H4 (cell line): ENCODE results near the gene TRIM40. TPM values are rescaled to one million over a fixed set of nuclear protein-coding genes. Genes with fewer than 3 reads are reported as not detected.
"Not testable (repeated sequence)": the region's sequence is repeated elsewhere in the genome, so short reads cannot be mapped to it uniquely, and the experiment has no call there.

Source experiments
- DNase-seq: peaks from one replicate; pipeline ENCODE4 v3.0.0-alpha.2; 2015; ENCODE audit warnings: low spot score
- total RNA-seq: library from RNA; depleted of rRNA; stranded (reverse); fragments of >200 nt; shearing (Covaris generic); gene quantifications from 2 replicates; pipeline ENCODE4 v1.2.3, GENCODE V29; 2014

Gene TRIM40
- total RNA-seq, 1 experiment from 2014 or later, result not detected

- no peak for DNase-seq
Observed at GRCh38 chr6:30113003-30113759, 22.8 kb upstream of the TRIM40 start, which contains the start of gene TRIM31. Gene TRIM31 (minus strand): TSS chr6:30113090. CDS start chr6:30112805, 285 bp downstream.

DNA sequence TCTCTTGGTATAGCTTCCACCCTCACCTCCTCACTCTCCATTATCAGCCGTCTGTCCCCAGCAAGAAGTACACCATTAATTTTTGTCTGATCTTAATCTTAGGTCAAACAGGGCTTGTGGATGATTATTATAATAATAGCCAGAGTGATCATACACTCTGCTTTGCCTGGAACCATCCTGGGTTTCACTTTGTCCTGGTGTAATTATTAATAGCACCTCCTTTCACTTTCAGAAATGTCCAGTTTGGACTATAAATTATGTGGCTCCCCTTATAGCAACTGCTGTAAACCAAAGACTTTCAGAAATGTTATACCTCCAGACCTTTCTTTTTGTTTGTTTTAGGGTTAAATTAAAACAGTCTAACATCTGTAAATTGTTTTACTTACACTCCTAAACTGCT, 22.1 kb upstream of the TRIM40 start:
- DNase-seq, result no peak

GRCh38 chr6:30116724-30117123, 19.2 kb upstream of the TRIM40 start:
- no peak for DNase-seq

- DNase-seq, result not testable (repeated sequence)
Observed at GRCh38 chr6:30118691-30119090, 17.2 kb upstream of the TRIM40 start.

GRCh38 chr6:30121446-30122366, 14.2 kb upstream of the TRIM40 start:
- DNase-seq, result no peak

- no peak for DNase-seq
Observed at GRCh38 chr6:30122515-30122914, 13.4 kb upstream of the TRIM40 start.

GRCh38 chr6:30127238-30128093, 8.5 kb upstream of the TRIM40 start:
- DNase-seq, result no peak

DNA sequence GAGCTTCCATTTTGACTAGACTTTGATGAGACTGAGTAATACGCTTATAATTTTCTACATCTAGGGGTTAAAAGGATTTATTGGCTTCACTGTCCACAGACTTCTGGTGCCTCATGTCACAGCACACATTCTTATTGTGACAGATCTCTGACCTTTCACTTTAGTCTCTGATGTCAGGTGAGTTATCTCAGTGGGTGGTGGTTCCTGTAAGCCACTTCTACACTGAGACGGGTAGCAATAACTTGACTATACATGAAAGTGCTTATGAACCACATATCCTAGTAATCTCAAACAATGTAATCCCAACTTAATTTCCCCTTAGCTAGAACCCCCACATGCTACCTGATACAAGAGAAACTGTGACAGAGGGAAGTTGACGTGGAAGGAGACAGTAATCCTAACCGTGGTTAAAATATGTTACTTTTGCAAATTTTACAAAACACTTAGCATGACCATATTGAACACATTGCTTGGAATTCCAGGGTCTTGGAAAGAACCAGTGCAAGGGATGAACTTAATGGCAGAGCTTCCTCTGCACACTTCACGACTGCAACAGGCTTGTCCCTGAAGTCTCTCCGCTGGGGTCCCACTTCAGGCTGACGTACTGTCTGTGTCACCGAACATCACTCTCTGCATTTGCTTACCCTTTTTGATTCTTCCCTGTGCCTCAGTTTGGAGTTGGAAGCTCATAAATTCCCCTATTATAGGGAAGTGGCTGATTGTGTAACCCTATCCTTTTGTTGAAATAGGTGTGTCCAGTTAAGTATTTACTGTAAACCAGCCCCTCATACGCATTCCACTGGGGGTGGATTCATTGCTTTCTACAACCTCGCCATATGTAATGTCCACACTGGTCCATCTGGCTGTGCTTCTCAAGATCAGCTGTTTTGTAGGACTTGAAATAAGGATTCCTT, 6.4 kb upstream of the TRIM40 start:
- peak; percentile 32 for DNase-seq

DNA sequence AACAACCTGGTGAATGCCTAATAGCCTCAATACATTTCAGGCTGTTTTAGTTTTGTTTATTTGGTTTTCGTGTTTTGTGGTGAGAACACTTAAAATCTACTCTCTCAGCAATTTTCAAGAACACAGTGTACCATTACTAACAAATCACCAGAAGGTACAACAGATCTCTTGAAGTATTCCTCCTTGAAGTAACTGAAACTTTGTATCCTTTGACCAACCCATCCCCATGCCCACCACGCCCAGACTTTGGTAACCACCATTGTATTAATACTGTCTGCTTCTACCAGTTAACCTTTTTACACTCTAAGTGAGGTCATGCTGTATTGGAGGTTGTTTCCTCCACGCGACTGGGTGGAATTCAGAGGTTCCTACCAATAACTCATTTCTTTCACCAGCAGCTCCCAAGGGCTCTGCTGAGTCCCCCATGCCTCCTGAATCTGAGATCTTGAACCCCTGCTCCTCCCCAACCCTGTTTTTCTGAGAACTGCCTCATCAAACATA, 5.7 kb upstream of the TRIM40 start:
- no peak for DNase-seq

- peak; percentile 90 for DNase-seq
Observed at GRCh38 chr6:30130887-30131862, 4.8 kb upstream of the TRIM40 start.

- no peak for DNase-seq
Observed at GRCh38 chr6:30131947-30132497, 3.9 kb upstream of the TRIM40 start.

DNA sequence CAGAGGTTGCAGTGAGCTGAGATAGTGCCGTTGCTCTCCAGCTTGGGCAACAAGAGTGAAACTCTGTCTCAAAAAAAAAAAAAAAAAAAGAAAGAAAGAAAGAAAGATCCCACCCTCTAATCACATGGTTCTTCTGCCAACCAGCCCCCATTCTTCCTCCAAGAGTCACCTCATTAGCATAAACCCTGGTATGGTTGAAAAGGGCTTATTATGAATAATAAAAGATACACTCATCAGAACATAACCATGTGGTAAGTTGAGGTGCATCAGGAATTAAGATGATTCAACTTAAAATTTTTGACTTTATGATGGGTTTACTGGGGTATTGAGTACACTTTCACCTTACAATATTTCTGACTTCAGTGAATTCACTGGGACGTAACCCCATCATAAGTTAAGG, 793 bp upstream of the TRIM40 start:
- no peak for DNase-seq

DNA sequence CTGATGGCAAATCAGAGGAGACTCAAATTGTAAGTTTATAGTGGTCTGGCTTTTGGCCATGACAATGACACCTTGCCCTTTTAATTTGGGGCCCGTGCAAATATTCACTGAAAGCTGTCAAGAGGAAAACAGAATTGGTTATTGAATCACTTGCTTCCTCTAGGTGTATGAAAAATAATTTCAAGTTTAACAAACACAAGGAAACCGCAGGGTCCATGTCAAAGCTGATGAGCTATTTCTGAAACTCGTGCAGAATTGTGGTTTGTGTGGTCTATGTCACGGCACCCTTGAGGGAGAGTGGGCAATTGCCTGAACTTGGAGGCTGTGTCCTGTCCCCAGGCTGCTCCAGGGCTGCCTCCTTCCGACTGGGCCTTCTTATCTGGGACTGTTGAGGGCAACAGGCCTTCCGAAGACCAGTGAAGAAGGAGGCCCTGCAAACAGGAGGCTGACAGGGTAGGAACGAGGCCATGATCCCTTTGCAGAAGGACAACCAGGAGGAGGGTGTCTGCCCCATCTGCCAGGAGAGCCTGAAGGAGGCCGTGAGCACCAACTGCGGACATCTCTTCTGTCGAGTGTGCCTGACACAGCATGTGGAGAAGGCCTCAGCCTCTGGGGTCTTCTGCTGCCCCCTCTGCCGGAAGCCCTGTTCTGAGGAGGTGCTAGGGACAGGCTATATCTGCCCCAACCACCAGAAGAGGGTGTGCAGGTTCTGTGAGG, 788 bp downstream of the TRIM40 start:
- no peak for DNase-seq

DNA sequence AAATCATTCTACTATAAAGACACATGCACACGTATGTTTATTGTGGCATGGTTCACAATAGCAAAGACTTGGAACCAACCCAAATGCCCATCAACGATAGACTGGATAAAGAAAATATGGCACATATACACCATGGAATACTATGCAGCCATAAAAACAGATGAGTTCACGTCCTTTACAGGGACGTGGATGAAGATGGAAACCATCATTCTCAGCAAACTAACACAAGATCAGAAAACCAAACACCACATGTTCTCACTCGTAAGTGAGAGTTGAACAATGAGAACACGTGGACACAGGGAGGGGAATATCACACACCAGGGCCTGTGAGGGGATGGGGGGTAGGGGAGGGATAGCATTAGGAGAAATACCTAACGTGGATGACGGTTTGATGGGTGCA, 4.3 kb downstream of the TRIM40 start:
- DNase-seq, result not testable (repeated sequence)

GRCh38 chr6:30142665-30143064, 6.7 kb downstream of the TRIM40 start:
- DNase-seq, result no peak

DNA sequence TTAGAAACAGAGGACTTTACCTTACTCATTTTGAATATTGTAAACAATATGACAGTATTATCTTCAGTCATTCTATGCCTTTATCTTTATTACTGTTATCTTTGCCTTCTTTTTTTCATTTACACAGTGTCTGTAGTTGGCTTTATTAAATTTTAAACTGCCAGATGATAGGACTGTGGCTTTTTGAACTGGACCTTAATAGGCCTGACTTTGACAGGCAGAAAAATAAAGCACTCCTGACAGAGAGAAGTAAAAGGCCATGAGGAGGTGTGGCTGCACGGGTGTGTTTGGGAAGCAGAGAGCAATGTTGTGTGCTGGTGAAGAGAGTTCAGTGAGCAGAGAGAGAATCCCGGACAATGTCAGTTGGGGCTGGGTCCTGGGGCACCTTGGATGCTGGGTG, 7.8 kb downstream of the TRIM40 start:
- DNase-seq, result no peak

GRCh38 chr6:30144811-30145210, 8.9 kb downstream of the TRIM40 start:
- no peak for DNase-seq

- no peak for DNase-seq
Observed at GRCh38 chr6:30145818-30146217, 9.9 kb downstream of the TRIM40 start.
